K562 (cell line): ENCODE measurements around the gene COL6A6. TPM values are rescaled to one million over a fixed set of nuclear protein-coding genes. Genes with fewer than 3 reads are reported as not detected.

ENCODE experiments used
- ATAC-seq: fragments of 200-7000 bp; cut with Tn5 transposase; 3 replicates; pipeline ENCODE4 v1.9.1; 2020; ENCODE audit warnings: moderate library complexity
- BruUV-seq: library from RNA; stranded (reverse); fragments of 400-500 nt; replicated peaks from 2 replicates; lab custom pipeline; 2021; lab: Mats Ljungman, UMichigan
- CTCF ChIA-PET: fragments of 300-600 bp; formaldehyde crosslinking; extraction: SDS; loops from one replicate; lab custom pipeline; 2021; ENCODE audit warnings: low intra/inter-chr PET ratio; lab: Yijun Ruan, JAX
- POLR2A ChIA-PET: fragments of 300-600, 350-650 bp; sonication (Branson Sonifier 250); formaldehyde crosslinking; extraction: SDS; loops from one replicate; lab custom pipeline; 2021; ENCODE audit warnings: antibody characterized with exemption, inconsistent platforms; lab: Yijun Ruan, JAX
- DNase-seq, 4 experiments: peaks; one replicate each; pipeline versions ENCODE4 v3.0.0 to v3.0.0-alpha.2; 2011 to 2018; ENCODE audit warnings: low spot score in 3 of 4, mixed read lengths in 3 of 4; ENCODE audit errors: extremely low read depth in 1 of 4
- FAIRE-seq: peaks from 2 replicates; lab custom pipeline; 2011; peaks lifted over from hg19 to GRCh38; lab: Jason Lieb, UNC
- H2AFZ ChIP-seq: 2 replicates; pipeline ENCODE4 v1.6.0; 2011; ENCODE audit warnings: low read depth, low read length, control low read depth, inconsistent platforms
- H3K27ac ChIP-seq: fragments of 200-600 bp; 3 replicates; pipeline ENCODE4 v1.8.0; 2011; ENCODE audit warnings: low read depth, mild to moderate bottlenecking, control low read depth, inconsistent platforms, low read length, moderate library complexity, mixed read lengths; ENCODE audit errors: extremely low read depth
- H3K27me3 ChIP-seq, 2 experiments: fragments of 300-600 bp in 1 of 2; 2 replicates in 1 of 2; 3 replicates in 1 of 2; pipeline versions ENCODE4 v1.6.0 to v1.8.0; 2011; ENCODE audit warnings: inconsistent platforms in 2 of 2, low read length in 2 of 2, mild to moderate bottlenecking in 1 of 2, mixed read lengths in 1 of 2, moderate library complexity in 1 of 2; ENCODE audit not compliant: control insufficient read depth in 2 of 2, insufficient read depth in 2 of 2
- H3K36me3 ChIP-seq: fragments of 300-600 bp; 3 replicates; pipeline ENCODE4 v1.8.0; 2011; ENCODE audit warnings: mild to moderate bottlenecking, low read length, inconsistent platforms; ENCODE audit not compliant: control insufficient read depth, insufficient read depth
- H3K4me1 ChIP-seq, 2 experiments: fragments of 200-600 bp in 1 of 2; replicated peaks in 1 of 2; 2 replicates in 1 of 2; 3 replicates in 1 of 2; pipeline versions ENCODE4 v1.5.1 to v1.8.0; 2011; ENCODE audit warnings: inconsistent platforms in 2 of 2, low read length in 2 of 2, mild to moderate bottlenecking in 1 of 2, mixed read lengths in 1 of 2, moderate library complexity in 1 of 2; ENCODE audit not compliant: control insufficient read depth in 2 of 2, insufficient read depth in 2 of 2
- H3K4me2 ChIP-seq: 2 replicates; pipeline ENCODE4 v1.6.1; 2011; ENCODE audit warnings: low read length, control low read depth, inconsistent platforms, mixed read lengths; ENCODE audit not compliant: insufficient read depth
- H3K4me3 ChIP-seq: fragments of 200-600 bp; sonication (generic), shearing (Covaris generic); 2 replicates; pipeline ENCODE4 v1.5.1; 2016; ENCODE audit warnings: control low read depth, inconsistent platforms
- H3K79me2 ChIP-seq: fragments of 200-600 bp; 3 replicates; pipeline ENCODE4 v1.8.0; 2011; ENCODE audit warnings: low read length, inconsistent platforms; ENCODE audit not compliant: control insufficient read depth, insufficient read depth
- H3K9ac ChIP-seq, 2 experiments: 2 replicates each; pipeline versions ENCODE4 v1.6.0 to v1.6.1; 2011; ENCODE audit warnings: low read depth in 2 of 2, low read length in 2 of 2, control low read depth in 1 of 2, inconsistent platforms in 1 of 2, mild to moderate bottlenecking in 1 of 2, mixed read lengths in 1 of 2; ENCODE audit not compliant: insufficient read depth in 1 of 2
- H3K9me1 ChIP-seq: one replicate; pipeline ENCODE4 v1.6.0; 2011; ENCODE audit warnings: inconsistent platforms, mild to moderate bottlenecking, low read length, moderate library complexity; ENCODE audit not compliant: control insufficient read depth, insufficient read depth
- H3K9me3 ChIP-seq: replicated peaks from 2 replicates; pipeline ENCODE4 v1.5.1; 2011; ENCODE audit warnings: low read depth, low read length, inconsistent platforms; ENCODE audit not compliant: control insufficient read depth, insufficient read depth
- H4K20me1 ChIP-seq: replicated peaks from 2 replicates; pipeline ENCODE4 v1.6.1; 2011; ENCODE audit warnings: low read length, inconsistent platforms, mixed read lengths; ENCODE audit not compliant: control insufficient read depth, insufficient read depth
- BCOR ChIP-seq: fragments of 450-650 bp; IDR thresholded peaks from 2 replicates; pipeline ENCODE4 v1.6.1; 2016
- BRD4 ChIP-seq: fragments of 200-600 bp; sonication (generic); IDR thresholded peaks from 2 replicates; pipeline ENCODE4 v1.6.1; 2017; ENCODE audit warnings: inconsistent platforms
- CREB3L1 ChIP-seq: fragments of 450-650 bp; IDR thresholded peaks from 2 replicates; pipeline ENCODE4 v1.6.1; 2014; ENCODE audit warnings: low read depth, mild to moderate bottlenecking, moderate library complexity, borderline replicate concordance
- CXXC5 ChIP-seq: fragments of 250-450 bp; sonication (Bioruptor Pico); IDR thresholded peaks from 2 replicates; pipeline ENCODE4 v1.8.0; 2022; ENCODE audit warnings: inconsistent platforms, mild to moderate bottlenecking, moderate library complexity
- EP400 ChIP-seq: fragments of 450-650 bp; IDR thresholded peaks from 2 replicates; pipeline ENCODE4 v1.6.1; 2017; ENCODE audit warnings: antibody characterized with exemption, mild to moderate bottlenecking, moderate library complexity
- KAT8 ChIP-seq: fragments of 450-650 bp; IDR thresholded peaks from 2 replicates; pipeline ENCODE4 v1.6.1; 2016; ENCODE audit warnings: low read depth, mild to moderate bottlenecking
- MBD2 ChIP-seq: sonication (generic); IDR thresholded peaks from 2 replicates; pipeline ENCODE4 v1.6.1; 2016; ENCODE audit warnings: low read depth, borderline replicate concordance
- PCBP2 ChIP-seq: fragments of 200-400 bp; formaldehyde crosslinking; IDR thresholded peaks from 2 replicates; pipeline ENCODE4 v1.6.1; 2018; ENCODE audit warnings: low read length, low read depth, mild to moderate bottlenecking, moderate library complexity; ENCODE audit not compliant: poor library complexity, severe bottlenecking
- RCOR1 ChIP-seq, 2 experiments: IDR thresholded peaks; 2 replicates each; pipeline ENCODE4 v1.6.1; 2012; ENCODE audit warnings: low read depth in 2 of 2, low read length in 2 of 2, borderline replicate concordance in 1 of 2, improper control_type of control experiment in 1 of 2
- SAP30 ChIP-seq: fragments of 200-600 bp; sonication (generic); IDR thresholded peaks from 2 replicates; pipeline ENCODE4 v1.6.1; 2012; ENCODE audit warnings: borderline replicate concordance, low read depth, mild to moderate bottlenecking, moderate library complexity, low read length, control low read depth, inconsistent platforms; ENCODE audit not compliant: insufficient read depth, poor library complexity, severe bottlenecking
- SRSF3 ChIP-seq: fragments of 200-400 bp; formaldehyde crosslinking; IDR thresholded peaks from 2 replicates; pipeline ENCODE4 v1.6.1; 2016; ENCODE audit warnings: mild to moderate bottlenecking, low read length, moderate library complexity; ENCODE audit not compliant: insufficient read depth
- TCF15 ChIP-seq: fragments of 250-450 bp; sonication (Bioruptor Pico); IDR thresholded peaks from 2 replicates; pipeline ENCODE4 v1.8.0; 2022; ENCODE audit warnings: moderate library complexity, mild to moderate bottlenecking, inconsistent platforms
- ZBTB34 ChIP-seq: fragments of 250-450 bp; sonication (Bioruptor Pico); IDR thresholded peaks from 2 replicates; pipeline ENCODE4 v1.8.0; 2021; ENCODE audit warnings: mild to moderate bottlenecking, moderate library complexity
- ZEB2 ChIP-seq: fragments of 450-650 bp; IDR thresholded peaks from 2 replicates; pipeline ENCODE4 v1.6.1; 2016
- WGBS: fragments of 100-300 bp; shearing (Covaris generic); methylation state at CpG from one replicate; pipeline ENCODE4 v1.1.6; 2016; ENCODE audit warnings: low coverage, mixed read lengths; ENCODE audit not compliant: insufficient coverage; ENCODE audit errors: missing lambda C conversion rate; 5-methylcytosine and 5-hydroxymethylcytosine counted together
- in situ Hi-C: fragments of 300-500 bp; cut with MboI; formaldehyde crosslinking; loops from 4 replicates; pipeline ENCODE4 v1.15.0; 2018; ENCODE audit warnings: inconsistent platforms, mixed read lengths
- intact Hi-C: fragments of 100-400 bp; cut with micrococcal nuclease; formaldehyde crosslinking; loops from 2 replicates; pipeline ENCODE4 v1.14.2; 2022
- polyA plus RNA-seq, 8 experiments: library from polyadenylated mRNA; depleted of rRNA in 4 of 8; stranded (reverse) in 5 of 8; unstranded in 3 of 8; fragments of >200 nt; fragmentation: Nextera tagmentation in 2 of 8; fragmentation: Illumina TruSeq in 1 of 8; extraction: Ambion mirVana in 2 of 8; extraction: Trizol in 1 of 8; gene quantifications; 2 replicates each; pipeline versions ENCODE4 v1.2.1 to v1.2.3, GENCODE V29; 2011 to 2014; ENCODE audit warnings: inconsistent platforms in 1 of 8, missing spikeins in 1 of 8
- total RNA-seq, 7 experiments: library from RNA; depleted of rRNA in 6 of 7; stranded (reverse); fragments of >200 nt in 6 of 7; fragmentation: Illumina TruSeq in 2 of 7; extraction: Trizol in 2 of 7; gene quantifications; 2 replicates each; pipeline versions ENCODE4 v1.2.1 to v1.2.3, GENCODE V29; 2011 to 2021; ENCODE audit warnings: low replicate concordance in 1 of 7
- TF ChIP-seq, protein P1 (sequence below): sonication (generic); formaldehyde crosslinking; IDR thresholded peaks from 2 replicates; pipeline ENCODE4 v1.8.1; 2022; ENCODE audit warnings: missing genetic modification reagents

Gene COL6A6
- total and polyA plus RNA-seq, 9 of the 15 experiments (the other 6 are each of a cell fraction or from before 2014, with no cell fraction given): 0.03 to 0.04 (median 0.03) TPM; not detected in 4

DNA sequence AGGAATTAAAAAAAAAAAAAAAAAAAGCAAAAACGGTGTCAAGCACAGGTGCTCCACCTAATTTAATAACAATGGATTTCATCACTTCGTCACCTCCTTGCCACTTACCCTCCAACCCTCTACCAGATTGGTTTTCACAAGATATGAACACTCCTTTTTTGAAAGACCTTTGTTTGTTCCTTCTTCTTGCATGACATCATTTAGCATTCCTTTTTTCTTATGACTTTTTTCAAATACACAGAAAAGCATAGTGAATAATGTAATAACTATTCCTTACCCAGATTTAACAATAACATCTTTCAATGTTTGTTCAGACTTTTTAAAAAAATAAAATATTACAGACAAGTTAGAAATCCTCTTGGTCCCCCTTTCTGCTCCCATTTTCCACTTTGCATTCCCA lies 16.3 kb downstream of the COL6A6 start:
- Histone ChIP-seq H3K4me3 (no peak overlapping the region), H3K9me1 (peaks cover under 1% of the 10 kb centered on the region), H3K27me3 (no peaks in the 10 kb centered on the region), H3K9me3 (no peaks in the 10 kb centered on the region), H3K9ac (no peak overlapping the region), H3K79me2 (no peaks in the 10 kb centered on the region), H3K27ac (no peak overlapping the region), H4K20me1 (no peaks in the 10 kb centered on the region), H2AFZ (no peak overlapping the region), H3K4me1 (no peaks in the 10 kb centered on the region), H3K4me2 (no peak overlapping the region), H3K36me3 (no peaks in the 10 kb centered on the region)
- DNase-seq (no peak), ATAC-seq (no peak), FAIRE-seq (no peak)
- TF ChIP-seq SRSF3 (no peak), PCBP2 (no peak), CREB3L1 (no peak), CXXC5 (CRISPR knock-in tag) (no peak), ZEB2 (no peak), MBD2 (no peak), ZBTB34 (CRISPR knock-in tag) (no peak), RCOR1 (IDR thresholded peaks at IDR 0.05; ENCODE audit: borderline replicate concordance in 1 of 2, low read depth in 2 of 2, low read length in 2 of 2) (no peak), BRD4 (no peak), SAP30 (no peak), BCOR (no peak), EP400 (no peak), KAT8 (no peak), TCF15 (CRISPR knock-in tag) (no peak)
- TF ChIP-seq, protein P1, sequence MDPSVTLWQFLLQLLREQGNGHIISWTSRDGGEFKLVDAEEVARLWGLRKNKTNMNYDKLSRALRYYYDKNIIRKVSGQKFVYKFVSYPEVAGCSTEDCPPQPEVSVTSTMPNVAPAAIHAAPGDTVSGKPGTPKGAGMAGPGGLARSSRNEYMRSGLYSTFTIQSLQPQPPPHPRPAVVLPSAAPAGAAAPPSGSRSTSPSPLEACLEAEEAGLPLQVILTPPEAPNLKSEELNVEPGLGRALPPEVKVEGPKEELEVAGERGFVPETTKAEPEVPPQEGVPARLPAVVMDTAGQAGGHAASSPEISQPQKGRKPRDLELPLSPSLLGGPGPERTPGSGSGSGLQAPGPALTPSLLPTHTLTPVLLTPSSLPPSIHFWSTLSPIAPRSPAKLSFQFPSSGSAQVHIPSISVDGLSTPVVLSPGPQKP (CRISPR knock-in tag): no peak
- in situ Hi-C loops (no loop called here), intact Hi-C loops (loop anchor here (10.0 kb wide), 1 partner anchor 378 kb away; no protein-coding TSS in a partner anchor)
- no TSS peak for BruUV-seq
- CTCF ChIA-PET: no interaction called here
- POLR2A ChIA-PET: no interaction called here
- 31% methylated on average over 2 of the region's 2 CpGs for WGBS
